Colonic mucosa (tissue), 4 donors: ENCODE results near the gene MAL. TPM values are rescaled to one million over a fixed set of nuclear protein-coding genes. Genes with fewer than 3 reads are reported as not detected.

Experiments
- DNase-seq: peaks from one replicate; pipeline ENCODE4 v3.0.0-alpha.2; 2020
- H3K27ac ChIP-seq: fragments of 200-600 bp; one replicate; pipeline ENCODE4 v1.8.0; 2021
- H3K27me3 ChIP-seq: fragments of 200-600 bp; one replicate; pipeline ENCODE4 v1.8.0; 2021
- H3K36me3 ChIP-seq: fragments of 200-600 bp; one replicate; pipeline ENCODE4 v1.8.0; 2021
- H3K4me1 ChIP-seq: fragments of 200-600 bp; one replicate; pipeline ENCODE4 v1.8.0; 2021; ENCODE audit warnings: mild to moderate bottlenecking
- H3K4me3 ChIP-seq: fragments of 200-600 bp; one replicate; pipeline ENCODE4 v1.8.0; 2021
- H3K9ac ChIP-seq, 2 donors: one replicate each; pipeline ENCODE4 v1.7.0; 2013; ENCODE audit warnings: control low read depth in 2 of 2, low read depth in 2 of 2, low read length in 2 of 2
- H3K9me3 ChIP-seq: fragments of 200-600 bp; one replicate; pipeline ENCODE4 v1.8.0; 2021
- CTCF ChIP-seq: fragments of 200-600 bp; IDR thresholded peaks from one replicate; pipeline ENCODE4 v1.8.0; 2022; ENCODE audit warnings: antibody characterized with exemption, mild to moderate bottlenecking
- intact Hi-C: fragments of 100-400 bp; cut with DNase I; formaldehyde crosslinking; loops from one replicate; pipeline ENCODE4 v1.14.1; 2022
- total RNA-seq, 2 donors: library from RNA; stranded (reverse); fragmentation: NEBNext Ultra II Directional in 1 of 2; extraction: Animal tissue kit (Norgen Biotek cat#: 25700) in 1 of 2; gene quantifications; one replicate each; pipeline ENCODE4 v1.2.1, GENCODE V29; 2021
- donor health status: healthy.
- donor health status: DM: no; HTN: no; CAD: no.
- donor health status: DM: no; HTN: no; CAD: no.

The MAL gene
- total RNA-seq, 2 donors from 2014 or later, result 0.54 to 3.5 TPM

- H3K9me3 ChIP-seq, result no peaks in the 10 kb centered on the region
- no peak for TF ChIP-seq CTCF
- no peak overlapping the region for H3K9ac ChIP-seq
- H3K27ac ChIP-seq, result no peak overlapping the region
- peaks cover 22% of the 10 kb centered on the region for H3K27me3 ChIP-seq
- no peaks in the 10 kb centered on the region for H3K36me3 ChIP-seq
- no peaks in the 10 kb centered on the region for H3K4me1 ChIP-seq
- H3K4me3 ChIP-seq, result no peak overlapping the region
- intact Hi-C loops, result loop anchor here (5.0 kb wide), 1 partner anchor 95 kb away; no protein-coding TSS in a partner anchor
- no peak for DNase-seq
Measured at GRCh38 chr2:95021847-95022246, 3.7 kb upstream of the MAL start.

GRCh38 chr2:95022309-95023221, 2.9 kb upstream of the MAL start:
- H3K4me1 ChIP-seq, result no peaks in the 10 kb centered on the region
- H3K9me3 ChIP-seq, result no peaks in the 10 kb centered on the region
- peak; percentile 65 for DNase-seq
- H3K27ac ChIP-seq, result no peak overlapping the region
- H3K4me3 ChIP-seq, result no peak overlapping the region
- H3K27me3 ChIP-seq, result peaks cover 27% of the 10 kb centered on the region
- H3K36me3 ChIP-seq, result no peaks in the 10 kb centered on the region
- intact Hi-C loops, result loop anchor here (5.0 kb wide), 1 partner anchor 95 kb away; no protein-coding TSS in a partner anchor
- peak; percentile 89 for TF ChIP-seq CTCF
- no peak overlapping the region for H3K9ac ChIP-seq

GRCh38 chr2:95023222-95023597, 2.3 kb upstream of the MAL start:
- no peaks in the 10 kb centered on the region for H3K4me1 ChIP-seq
- H3K27me3 ChIP-seq, result peaks cover 27% of the 10 kb centered on the region
- H3K27ac ChIP-seq, result no peak overlapping the region
- no peak overlapping the region for H3K9ac ChIP-seq
- intact Hi-C loops, result loop anchor here (5.0 kb wide), 1 partner anchor 94 kb away; no protein-coding TSS in a partner anchor
- H3K9me3 ChIP-seq, result no peaks in the 10 kb centered on the region
- DNase-seq, result no peak
- no peak overlapping the region for H3K4me3 ChIP-seq
- TF ChIP-seq CTCF, result no peak
- H3K36me3 ChIP-seq, result no peaks in the 10 kb centered on the region

- Histone ChIP-seq H3K9me3 (no peaks in the 10 kb centered on the region), H3K27ac (no peak overlapping the region), H3K4me3 (no peak overlapping the region), H3K27me3 (peaks cover 27% of the 10 kb centered on the region), H3K9ac (no peak overlapping the region), H3K4me1 (no peaks in the 10 kb centered on the region), H3K36me3 (no peaks in the 10 kb centered on the region)
- no peak for DNase-seq
- TF ChIP-seq CTCF, result no peak
- intact Hi-C loops, result loop anchor here (5.0 kb wide), 1 partner anchor 93 kb away; no protein-coding TSS in a partner anchor
Measured at GRCh38 chr2:95024371-95024770, 1.1 kb upstream of the MAL start.

- no peaks in the 10 kb centered on the region for H3K4me1 ChIP-seq
- no peak for DNase-seq
- H3K4me3 ChIP-seq, result peak overlapping the region; percentile 27
- H3K36me3 ChIP-seq, result no peaks in the 10 kb centered on the region
- no peak overlapping the region for H3K9ac ChIP-seq
- H3K27ac ChIP-seq, result no peak overlapping the region
- H3K27me3 ChIP-seq, result peaks cover 27% of the 10 kb centered on the region
- intact Hi-C loops, result loop anchor here (5.0 kb wide), 1 partner anchor 92 kb away; no protein-coding TSS in a partner anchor
- no peak for TF ChIP-seq CTCF
- H3K9me3 ChIP-seq, result no peaks in the 10 kb centered on the region
Measured at GRCh38 chr2:95024960-95025405, 525 bp upstream of the MAL start.
